Measurements from ENCODE around the gene MARCHF11.

The MARCHF11 gene

DNA sequence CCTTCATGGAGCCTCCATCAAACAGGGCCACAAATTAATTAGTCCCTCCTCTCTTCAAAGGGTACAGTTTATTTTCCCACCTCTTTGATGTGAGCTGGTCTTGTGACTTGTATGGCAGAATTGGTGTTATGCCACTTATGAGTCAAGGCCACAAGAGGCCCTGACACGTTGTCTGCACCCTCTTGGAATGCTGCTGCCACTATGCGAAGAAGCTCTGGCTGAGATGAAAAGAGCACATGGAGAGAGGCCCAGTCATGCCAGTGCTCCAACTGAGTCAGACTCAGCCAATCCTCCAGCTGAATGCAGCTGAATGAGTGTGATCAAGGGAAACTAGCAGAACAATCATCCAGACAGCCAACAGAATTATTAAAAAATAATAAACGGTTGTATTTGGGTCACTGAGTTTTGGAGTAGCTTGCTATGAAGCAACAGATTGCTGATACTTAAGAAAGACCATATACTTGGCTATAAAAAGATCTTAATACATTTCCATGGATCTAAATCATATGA lies 128.3 kb downstream of the MARCHF11 start:
- DNase-seq, result no peak
- no peak for ATAC-seq

DNA sequence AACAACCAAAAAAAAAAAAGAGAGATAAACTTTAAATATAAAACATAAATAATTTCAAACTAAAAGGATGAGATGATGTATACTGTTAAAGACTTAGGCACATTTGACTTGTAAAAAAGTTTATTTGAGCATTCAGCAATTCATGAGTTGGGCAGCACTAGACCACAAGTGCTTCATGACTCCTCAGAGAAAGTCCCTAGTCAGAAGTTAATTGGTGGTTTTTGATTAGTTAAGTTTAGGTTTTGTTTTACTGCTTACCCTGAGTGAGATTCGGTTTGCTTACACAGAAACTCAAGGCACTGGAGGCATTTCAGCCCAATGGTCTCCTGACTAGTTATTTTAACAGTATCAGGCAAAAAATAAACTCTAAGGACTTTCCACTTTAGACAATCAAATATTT lies 129.2 kb downstream of the MARCHF11 start:
- DNase-seq (no peak), ATAC-seq (no peak)

DNA sequence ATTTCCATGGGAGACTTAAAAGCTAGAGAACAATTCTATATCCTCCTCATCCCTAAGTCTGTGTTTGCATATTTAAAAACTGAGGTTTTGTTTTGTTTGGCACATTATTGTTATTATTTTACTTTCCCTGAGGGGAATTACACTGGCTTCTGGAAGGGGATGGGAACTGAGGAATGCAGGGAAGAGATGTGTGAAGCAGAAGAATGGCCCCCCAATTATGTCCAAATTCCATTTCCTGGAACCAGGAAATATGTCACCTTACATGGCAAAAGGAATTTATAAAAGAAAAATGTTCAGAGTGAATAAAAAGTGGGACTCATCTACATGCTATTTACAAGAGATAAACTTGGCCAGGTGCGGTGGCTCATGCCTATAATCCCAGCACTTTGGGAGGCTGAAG lies 129.8 kb downstream of the MARCHF11 start:
- ATAC-seq, result no peak
- DNase-seq, result no peak

DNA sequence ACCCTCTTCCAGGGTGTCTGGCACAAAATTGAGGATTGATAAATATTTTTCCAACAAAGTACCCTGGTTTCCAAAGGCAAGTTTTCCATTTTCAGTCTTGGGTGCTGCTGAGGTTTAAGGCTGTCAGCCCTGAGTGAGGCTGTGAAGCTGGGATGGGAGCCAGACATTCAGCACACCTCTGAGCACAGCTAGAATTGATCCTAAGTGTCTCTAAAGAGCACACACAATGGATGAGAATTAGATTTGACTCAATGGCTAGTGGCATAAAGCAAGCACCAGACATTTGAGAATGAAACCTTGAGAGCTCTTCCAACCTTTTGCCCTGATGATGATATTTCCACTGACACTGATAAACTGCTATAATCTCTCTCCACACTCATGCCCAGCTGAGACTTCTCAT lies 131.5 kb downstream of the MARCHF11 start:
- DNase-seq (no peak), ATAC-seq (no peak)

DNA sequence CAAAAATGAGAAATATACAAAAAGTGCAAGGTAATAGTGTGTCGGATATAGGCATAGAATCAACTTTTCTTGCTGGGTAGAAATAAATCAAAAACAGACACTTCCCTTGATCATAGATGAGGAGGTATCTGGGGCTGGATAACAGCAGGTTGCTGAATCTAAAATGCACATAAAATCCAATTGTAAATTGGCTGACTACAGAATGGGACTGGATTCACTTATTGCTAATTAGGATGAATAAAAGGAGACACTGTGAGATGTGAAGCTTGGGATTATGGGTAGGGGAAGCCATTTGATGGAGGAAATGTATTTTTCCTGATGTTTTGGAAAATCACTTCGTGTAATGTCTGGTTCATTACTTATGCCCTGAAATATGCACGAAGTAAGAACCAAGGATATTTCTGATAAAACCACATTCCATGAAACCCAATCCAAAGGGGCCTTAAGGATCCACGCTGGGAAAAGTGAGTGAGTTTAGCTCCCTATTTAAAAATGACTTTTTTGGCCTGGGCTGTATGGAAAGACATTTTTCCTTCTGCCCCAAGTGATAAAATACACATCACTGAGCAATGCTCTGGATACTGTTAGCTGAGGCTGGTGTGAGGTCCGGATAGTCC lies 136.1 kb downstream of the MARCHF11 start:
- ATAC-seq, result no peak
- DNase-seq, result no peak

DNA sequence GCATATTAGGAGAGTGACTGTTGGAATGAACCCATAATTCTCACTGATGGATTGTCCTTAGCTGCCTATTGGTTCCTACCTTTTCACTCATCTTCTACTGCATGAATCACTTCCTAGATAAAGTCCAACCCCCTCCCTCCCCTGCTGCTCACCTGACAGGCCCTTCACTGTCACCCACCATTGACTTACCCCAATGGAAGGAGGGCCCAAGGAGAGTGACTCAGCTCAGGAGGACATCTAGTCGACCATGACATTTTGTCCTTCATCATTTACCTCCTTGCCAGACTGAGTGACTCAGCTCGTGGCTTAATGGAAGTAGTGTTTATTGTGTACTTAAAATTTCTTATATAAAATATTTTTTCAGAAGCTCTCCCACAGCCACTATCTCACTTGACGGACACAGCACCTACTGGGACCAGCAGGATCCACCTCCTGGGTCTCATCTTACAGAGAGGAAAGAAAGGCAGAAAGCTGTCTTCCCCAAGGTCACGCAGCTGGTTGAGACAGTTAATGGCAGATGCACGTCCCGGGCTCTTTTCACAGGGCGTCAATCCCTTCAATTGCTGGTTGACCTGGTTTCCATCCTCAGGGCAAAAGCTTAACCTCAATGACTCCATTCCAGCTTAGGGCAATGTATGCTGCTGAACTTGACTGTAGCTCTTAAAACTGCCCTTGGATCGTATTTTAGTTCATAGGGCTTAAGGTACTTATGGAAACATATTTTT lies 142.3 kb downstream of the MARCHF11 start:
- no peak for ATAC-seq
- DNase-seq, result no peak

DNA sequence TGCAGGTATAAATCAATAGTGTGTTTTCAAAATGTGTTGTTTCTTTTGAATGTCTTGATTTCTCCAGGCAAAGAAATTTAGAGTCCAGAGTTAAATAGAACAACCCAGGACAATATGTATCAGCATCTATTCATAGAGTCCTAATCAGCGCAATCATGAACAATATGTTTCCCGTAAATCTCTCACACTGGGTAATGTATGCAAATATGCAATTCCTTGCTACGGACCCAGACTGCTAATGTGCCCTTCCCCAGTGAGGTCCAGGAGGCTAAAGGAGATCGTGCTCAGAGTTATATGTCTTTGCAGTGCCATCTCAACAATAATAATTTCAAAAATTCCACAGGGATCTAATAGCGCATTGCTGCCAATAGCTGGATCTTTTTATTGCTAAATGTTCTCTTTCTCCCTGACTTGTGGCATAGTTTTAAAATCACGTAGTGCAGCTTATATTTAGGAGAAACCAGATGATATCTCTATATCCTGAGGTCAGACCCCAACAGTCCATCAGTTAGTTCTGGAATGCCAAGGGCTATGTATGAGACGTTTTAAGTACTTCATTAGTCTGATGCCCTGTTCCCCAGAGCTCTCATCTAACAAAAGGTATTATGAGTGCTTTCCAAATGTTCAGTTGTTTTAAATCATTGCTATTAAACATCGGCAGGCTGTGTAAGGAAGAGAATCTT lies 145.1 kb downstream of the MARCHF11 start:
- DNase-seq (no peak), ATAC-seq (no peak)

DNA sequence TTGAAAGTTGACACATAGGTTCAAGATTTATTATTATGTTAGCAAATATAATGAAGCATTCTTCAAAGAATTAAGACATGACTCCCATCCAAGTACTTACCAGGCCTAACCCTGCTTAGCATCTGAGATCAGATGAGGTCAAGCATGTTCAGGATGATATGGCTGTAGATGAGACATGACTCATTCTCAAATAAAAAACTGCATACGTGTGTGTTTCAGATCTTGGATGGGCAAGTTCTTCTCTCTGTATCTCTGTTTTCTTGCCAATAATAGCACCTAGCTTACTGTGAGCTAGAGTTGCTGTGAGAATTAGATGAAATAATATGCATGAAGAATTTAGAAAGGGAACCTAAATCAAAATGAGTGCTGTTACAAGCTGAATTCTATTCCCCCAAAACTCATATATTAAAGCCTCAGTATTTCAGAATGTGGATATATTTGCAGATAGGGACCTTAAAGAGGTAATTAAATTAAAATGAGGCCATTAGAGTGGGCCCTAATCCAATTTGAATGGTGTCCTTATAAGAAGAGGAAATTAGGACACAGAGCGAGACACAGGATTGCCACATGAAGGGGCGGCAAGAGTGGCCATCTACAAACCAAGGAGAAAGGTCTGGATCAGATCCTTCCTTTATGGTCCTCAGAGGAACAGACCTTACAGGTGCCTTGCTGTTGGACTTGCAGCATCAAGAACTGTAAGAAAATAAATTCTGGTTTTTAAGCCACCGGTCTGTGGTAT lies 146.2 kb downstream of the MARCHF11 start:
- ATAC-seq (no peak), DNase-seq (no peak)

DNA sequence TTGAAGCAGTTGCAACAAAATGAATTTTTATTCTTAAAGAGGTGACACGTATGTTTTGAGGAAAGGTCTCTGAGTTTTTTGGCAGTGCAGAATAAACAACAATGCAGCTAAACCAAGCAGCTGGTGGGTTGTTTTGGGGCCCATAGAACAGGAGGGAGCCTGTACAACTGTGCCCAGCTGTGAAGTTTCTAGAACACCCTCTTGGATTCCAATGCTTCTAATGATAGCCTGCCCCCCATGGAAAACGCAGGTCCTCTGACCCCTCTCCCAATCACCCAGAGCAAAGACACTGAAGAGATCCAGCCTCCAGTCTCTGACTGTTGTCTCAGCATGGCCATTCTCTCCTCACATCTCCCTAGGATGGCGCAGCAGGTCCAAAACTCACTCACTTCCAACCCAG lies 150.9 kb downstream of the MARCHF11 start:
- ATAC-seq, result no peak

DNA sequence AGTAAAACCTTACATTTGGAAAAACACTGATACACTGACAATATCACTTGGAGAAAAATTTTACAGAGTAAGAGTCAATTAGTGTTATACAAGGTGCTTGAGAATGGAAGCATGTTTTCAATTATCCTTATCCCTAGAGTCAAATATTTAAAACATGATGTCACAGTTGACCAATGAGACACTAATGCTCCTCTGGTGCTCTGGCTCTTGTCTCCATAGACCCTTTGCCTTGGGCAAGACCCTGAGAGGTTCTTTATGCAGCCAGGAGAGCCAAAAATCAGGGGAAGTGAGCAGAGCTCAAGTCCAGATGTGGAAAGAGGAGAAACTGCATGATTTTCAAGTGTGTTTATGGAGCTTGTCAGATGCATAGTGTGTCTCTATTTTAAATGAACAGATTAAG lies 153.9 kb downstream of the MARCHF11 start:
- DNase-seq (no peak), ATAC-seq (no peak)

More for the DNA sequence above, 150.9 kb downstream of the MARCHF11 start:
- DNase-seq, result no peak

DNA sequence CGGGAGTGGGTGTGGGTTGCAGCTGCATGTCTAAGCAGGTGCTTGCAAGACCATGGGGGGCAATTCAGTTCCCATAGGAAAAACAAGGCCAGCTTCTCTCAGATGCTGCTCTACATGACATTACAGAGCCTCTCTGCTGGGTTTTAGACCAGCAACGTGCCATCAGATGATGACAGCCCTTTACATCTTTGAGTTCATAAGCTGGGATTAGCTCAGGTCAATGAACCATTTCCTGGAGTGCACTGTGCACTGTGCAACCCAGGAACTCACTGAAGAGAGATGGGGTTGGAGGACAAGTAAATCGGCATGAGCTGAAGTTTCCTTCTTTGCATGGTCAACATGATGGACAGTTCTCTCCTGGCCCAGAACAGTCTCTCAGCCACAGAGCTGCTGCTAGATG lies 160.6 kb downstream of the MARCHF11 start:
- DNase-seq (no peak), ATAC-seq (no peak)

DNA sequence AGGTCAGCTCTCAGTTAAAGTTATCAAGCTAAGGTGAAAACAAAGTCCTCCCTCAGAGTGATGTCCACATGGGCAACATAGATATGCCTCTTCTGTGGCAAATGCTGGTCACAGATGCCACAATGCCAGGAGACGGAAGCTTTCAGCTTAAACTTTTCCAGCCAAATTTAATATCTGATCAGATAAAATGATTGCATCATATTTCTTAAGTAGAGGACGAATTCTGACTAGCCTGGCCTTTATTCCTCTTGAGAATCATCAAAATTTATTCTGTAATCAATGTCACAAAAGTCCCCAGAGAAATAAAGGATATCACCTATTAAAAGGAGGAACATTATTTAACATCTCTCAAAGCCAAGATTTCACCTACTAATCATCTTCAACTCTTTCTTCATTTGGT lies 161.9 kb downstream of the MARCHF11 start:
- DNase-seq (no peak), ATAC-seq (no peak)

Measured in stimulated activated naive CD8-positive, alpha-beta T cell treated with anti-CD3 and anti-CD28 coated beads, Interleukin-15, Interleukin-2, amounts not matched to agents 100 U/mL and 50 U/mL, for 24 hours (primary cell).